Spleen (tissue), 11 donors: ENCODE data around the gene MINK1. TPM values are rescaled to one million over a fixed set of nuclear protein-coding genes. Genes with fewer than 3 reads are reported as not detected.

Source experiments
- DNase-seq: peaks from one replicate; pipeline ENCODE4 v3.0.0-alpha.2; 2020
- H3K27ac ChIP-seq, 8 donors: fragments of 200-600 bp; sonication (generic) in 7 of 8; 1 replicate in 4 of 8; 2 replicates in 4 of 8; pipeline versions ENCODE4 v1.5.0 to v1.8.0; 2016 to 2021; ENCODE audit warnings: inconsistent platforms in 4 of 8, mild to moderate bottlenecking in 4 of 8, moderate library complexity in 1 of 8
- H3K27me3 ChIP-seq, 7 donors: fragments of 200-600 bp; sonication (generic) in 6 of 7; replicated peaks in 1 of 7; 1 replicate in 4 of 7; 2 replicates in 3 of 7; pipeline versions ENCODE4 v1.5.0 to v1.8.0; 2016 to 2021; ENCODE audit warnings: inconsistent platforms in 3 of 7, mild to moderate bottlenecking in 1 of 7
- H3K36me3 ChIP-seq, 6 donors: fragments of 200-600 bp; sonication (generic) in 5 of 6; 1 replicate in 4 of 6; 2 replicates in 2 of 6; pipeline versions ENCODE4 v1.5.0 to v1.8.0; 2016 to 2021; ENCODE audit warnings: inconsistent platforms in 2 of 6
- H3K4me1 ChIP-seq, 6 donors: fragments of 200-600 bp; sonication (generic) in 5 of 6; 1 replicate in 3 of 6; 2 replicates in 3 of 6; pipeline versions ENCODE4 v1.5.0 to v1.8.0; 2016 to 2021; ENCODE audit warnings: inconsistent platforms in 3 of 6
- H3K4me3 ChIP-seq, 8 donors: fragments of 200-600 bp; sonication (generic) in 7 of 8; 1 replicate in 4 of 8; 2 replicates in 4 of 8; pipeline versions ENCODE4 v1.5.0 to v1.8.0; 2016 to 2021; ENCODE audit warnings: inconsistent platforms in 4 of 8, mild to moderate bottlenecking in 4 of 8, moderate library complexity in 2 of 8
- H3K9me3 ChIP-seq, 8 donors: fragments of 200-600 bp; sonication (generic) in 7 of 8; 1 replicate in 4 of 8; 2 replicates in 4 of 8; pipeline versions ENCODE4 v1.5.0 to v1.8.0; 2016 to 2021; ENCODE audit warnings: inconsistent platforms in 4 of 8
- POLR2A ChIP-seq, 3 donors: fragments of 450-650 bp; IDR thresholded peaks; one replicate each; pipeline ENCODE4 v1.5.1; 2017; ENCODE audit warnings: antibody characterized with exemption in 3 of 3, mild to moderate bottlenecking in 1 of 3
- POLR2AphosphoS5 ChIP-seq, 3 donors: sonication (generic); formaldehyde crosslinking; IDR thresholded peaks; one replicate each; pipeline ENCODE4 v1.5.1; 2017; ENCODE audit warnings: antibody characterized with exemption in 3 of 3
- WGBS, 5 donors: extraction: QIAGEN DNeasy Blood & Tissue Kit in 3 of 5; methylation state at CpG; one replicate each; pipeline versions ENCODE4 v1.1.5 to v1.1.7; 2013 to 2018; 5-methylcytosine and 5-hydroxymethylcytosine counted together
- intact Hi-C: fragments of 100-400 bp; cut with DNase I; formaldehyde crosslinking; loops from one replicate; pipeline ENCODE4 v1.15.0; 2023; ENCODE audit warnings: low total_unique reads
- polyA plus RNA-seq, 3 donors: library from polyadenylated mRNA; stranded (reverse); fragments of 200-250 nt; gene quantifications; one replicate each; pipeline ENCODE4 v1.2.1, GENCODE V29; 2013
- total RNA-seq, 7 donors: library from RNA; depleted of rRNA in 3 of 7; stranded (reverse); fragments of >200 nt in 3 of 7; fragmentation: NEBNext Ultra II Directional in 4 of 7; extraction: Animal tissue kit (Norgen Biotek cat#: 25700) in 4 of 7; gene quantifications; one replicate each; pipeline versions ENCODE4 v1.1.0 to v1.2.1, GENCODE V29; 2016 to 2021
- TF ChIP-seq, protein P1 (sequence below), 11 experiments: fragments of 200-600 bp in 7 of 11; fragments of 450-650 bp in 4 of 11; sonication (generic) in 4 of 11; IDR thresholded peaks in 8 of 11; conservative IDR thresholded peaks in 3 of 11; 1 replicate in 7 of 11; 2 replicates in 4 of 11; pipeline versions ENCODE4 v1.4.0 to v1.8.0; 2016 to 2021; ENCODE audit warnings: antibody characterized with exemption in 11 of 11, inconsistent platforms in 4 of 11, mild to moderate bottlenecking in 1 of 11
- donor health status: healthy with polysubstance abuse.
- donor health status: DM: no; HTN: no; CAD: no; lungs with moderate emphysema.
- donor health status: DM: no; HTN: no; CAD: no.
- donor health status: Bipolar disorder and iron deficiency.
- donor health status: healthy.
- donor health status: DM: no; HTN: no; CAD: no.
- donor health status: DM: yes; HTN: yes; CAD: no.

MINK1 gene
- total and polyA plus RNA-seq, 10 donors: 15.9 to 129 (median 80.6) TPM

DNA sequence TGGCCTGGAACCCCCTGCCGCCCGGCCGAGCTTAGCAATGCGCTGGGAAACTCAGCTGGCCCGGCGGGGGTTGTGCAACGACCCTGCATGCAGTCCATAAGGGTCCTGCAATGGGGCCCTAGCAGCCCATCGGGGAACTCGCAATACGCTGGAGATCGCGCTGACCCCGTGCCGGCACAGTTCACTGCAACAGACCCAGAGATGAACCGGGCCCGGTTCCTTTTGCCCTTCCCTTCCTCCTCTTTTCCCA is 106.3 kb downstream of the MINK1 start:
- peaks cover 43 to 80% (median 63%) of the 10 kb centered on the region in 6 donors for H3K4me1 ChIP-seq
- intact Hi-C loops: loop anchor here (10.0 kb wide), 1 partner anchor 55 kb away; the partner anchor contains the start of genes INCA1 and KIF1C
- peaks cover 0 to 65% (median 36%) of the 10 kb centered on the region in 6 donors for H3K36me3 ChIP-seq

GRCh38 chr17:4939796-4940554 is 106.8 kb downstream of the MINK1 start, which contains the start of the genes RNF167 and SLC25A11:
TSS of gene RNF167 (plus strand) at chr17:4940268. CDS start at chr17:4940910, 642 bp downstream.
TSS of gene SLC25A11 (minus strand) at chr17:4940046. CDS start at chr17:4939910, 136 bp downstream.
- no peaks in the 10 kb centered on the region for H3K9me3 ChIP-seq
- intact Hi-C loops: loop anchor here (2.0 to 10.0 kb wide), 2 partner anchors 27 to 55 kb away; partner anchors contain the start of genes INCA1, KIF1C and SPAG7
- peak within 1 kb of the TSS; percentile 57 to 95 (median 78) for H3K4me3 ChIP-seq
- 0% methylated on average over 55 to 72 of the region's 72 CpGs for WGBS, 5 donors
- TF ChIP-seq POLR2AphosphoS5 (IDR thresholded peaks at IDR 0.05): peak; percentile 87 to 92 (median 91)
- TF ChIP-seq, protein P1, sequence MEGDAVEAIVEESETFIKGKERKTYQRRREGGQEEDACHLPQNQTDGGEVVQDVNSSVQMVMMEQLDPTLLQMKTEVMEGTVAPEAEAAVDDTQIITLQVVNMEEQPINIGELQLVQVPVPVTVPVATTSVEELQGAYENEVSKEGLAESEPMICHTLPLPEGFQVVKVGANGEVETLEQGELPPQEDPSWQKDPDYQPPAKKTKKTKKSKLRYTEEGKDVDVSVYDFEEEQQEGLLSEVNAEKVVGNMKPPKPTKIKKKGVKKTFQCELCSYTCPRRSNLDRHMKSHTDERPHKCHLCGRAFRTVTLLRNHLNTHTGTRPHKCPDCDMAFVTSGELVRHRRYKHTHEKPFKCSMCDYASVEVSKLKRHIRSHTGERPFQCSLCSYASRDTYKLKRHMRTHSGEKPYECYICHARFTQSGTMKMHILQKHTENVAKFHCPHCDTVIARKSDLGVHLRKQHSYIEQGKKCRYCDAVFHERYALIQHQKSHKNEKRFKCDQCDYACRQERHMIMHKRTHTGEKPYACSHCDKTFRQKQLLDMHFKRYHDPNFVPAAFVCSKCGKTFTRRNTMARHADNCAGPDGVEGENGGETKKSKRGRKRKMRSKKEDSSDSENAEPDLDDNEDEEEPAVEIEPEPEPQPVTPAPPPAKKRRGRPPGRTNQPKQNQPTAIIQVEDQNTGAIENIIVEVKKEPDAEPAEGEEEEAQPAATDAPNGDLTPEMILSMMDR (IDR thresholded peaks at IDR 0.05 in 8 of 11, conservative IDR thresholded peaks at IDR 0.05 in 3 of 11): peak in 8 of 11 experiments; percentile 12 to 68 (median 40)
- peak in 2 of 3 donors; percentile 32 to 58 for TF ChIP-seq POLR2A (IDR thresholded peaks at IDR 0.05)
- peaks cover 45 to 80% (median 65%) of the 10 kb centered on the region in 6 donors for H3K4me1 ChIP-seq
- peaks cover 0 to 70% (median 41%) of the 10 kb centered on the region in 6 donors for H3K36me3 ChIP-seq
- DNase-seq: peak; percentile 98
- no peaks in the 10 kb centered on the region for H3K27me3 ChIP-seq
- H3K27ac ChIP-seq: peak within 1 kb of the TSS; percentile 93 to 99 (median 97)

More for the DNA sequence above, 106.3 kb downstream of the MINK1 start:
- H3K4me3 ChIP-seq: peak overlapping the region; percentile 57 to 95 (median 78)
- H3K9me3 ChIP-seq: no peaks in the 10 kb centered on the region
- 0 to 1% (median 0%) methylated on average over 16 of the region's 16 CpGs for WGBS, 5 donors
- no peak for TF ChIP-seq POLR2AphosphoS5 (IDR thresholded peaks at IDR 0.05)
- TF ChIP-seq, protein P1 (IDR thresholded peaks at IDR 0.05 in 8 of 11, conservative IDR thresholded peaks at IDR 0.05 in 3 of 11): no peak
- TF ChIP-seq POLR2A (IDR thresholded peaks at IDR 0.05): no peak
- H3K27me3 ChIP-seq: no peaks in the 10 kb centered on the region
- DNase-seq: peak; percentile 92
- peak overlapping the region; percentile 93 to 99 (median 97) for H3K27ac ChIP-seq

DNA sequence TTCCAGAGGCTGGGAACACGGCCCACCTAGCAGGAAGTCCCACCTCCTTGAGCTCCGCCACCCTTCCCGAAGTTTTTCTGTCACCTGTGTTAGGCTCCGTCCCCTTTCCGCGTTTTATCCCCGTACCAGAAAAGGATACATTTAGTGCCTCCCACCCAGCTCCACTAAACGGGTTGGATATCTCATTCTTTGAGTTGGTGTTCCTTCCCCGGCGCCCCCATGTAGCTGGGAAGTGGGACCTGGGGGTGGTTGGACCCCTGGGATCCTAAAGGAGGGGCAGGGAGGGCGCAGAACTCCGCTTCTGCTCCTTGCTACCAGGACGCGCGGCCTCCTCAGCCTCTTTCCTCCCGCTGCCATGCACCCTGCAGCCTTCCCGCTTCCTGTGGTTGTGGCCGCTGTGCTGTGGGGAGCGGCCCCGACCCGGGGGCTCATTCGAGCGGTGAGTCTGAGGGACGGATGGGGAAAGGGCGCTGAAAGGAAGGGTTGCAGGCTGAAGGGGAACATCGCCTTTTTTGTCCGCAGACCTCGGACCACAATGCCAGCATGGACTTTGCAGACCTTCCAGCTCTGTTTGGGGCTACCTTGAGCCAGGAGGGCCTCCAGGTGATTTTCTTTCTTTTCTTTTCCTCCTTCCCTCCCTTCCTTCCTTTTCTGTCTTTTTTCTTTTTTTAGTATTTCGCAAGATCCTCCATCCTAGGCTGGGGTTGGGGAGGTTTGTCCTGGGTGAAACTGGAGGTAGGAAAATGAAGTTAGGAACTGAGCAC is 107.6 kb downstream of the MINK1 start:
- Histone ChIP-seq H3K9me3 (no peaks in the 10 kb centered on the region), H3K27ac (peak overlapping the region; percentile 93 to 99 (median 97)), H3K36me3 (peaks cover 0 to 71% (median 49%) of the 10 kb centered on the region in 6 donors), H3K4me1 (peaks cover 53 to 86% (median 73%) of the 10 kb centered on the region in 6 donors), H3K4me3 (peak overlapping the region; percentile 57 to 95 (median 78)), H3K27me3 (no peaks in the 10 kb centered on the region)
- peak; percentile 91 for DNase-seq
- 0 to 1% (median 1%) methylated on average over 23 to 29 of the region's 29 CpGs for WGBS, 5 donors
- intact Hi-C loops: loop anchor here (2.0 kb wide), 1 partner anchor 26 kb away; the partner anchor contains the start of gene SPAG7
- TF ChIP-seq POLR2AphosphoS5 (IDR thresholded peaks at IDR 0.05) (peak in 2 of 3 donors; percentile 67 to 81), POLR2A (IDR thresholded peaks at IDR 0.05) (no peak)
- TF ChIP-seq, protein P1 (IDR thresholded peaks at IDR 0.05 in 8 of 11, conservative IDR thresholded peaks at IDR 0.05 in 3 of 11): no peak
